GM21576 (cell line): Measurements from ENCODE around the gene HES7.

Experiments used
- ATAC-seq: cut with Tn5 transposase; IDR thresholded peaks from one replicate; pipeline ENCODE4 v1.9.1; 2021; ENCODE audit warnings: mild to moderate bottlenecking, moderate library complexity; ENCODE audit not compliant: unreplicated experiment

HES7 gene

DNA sequence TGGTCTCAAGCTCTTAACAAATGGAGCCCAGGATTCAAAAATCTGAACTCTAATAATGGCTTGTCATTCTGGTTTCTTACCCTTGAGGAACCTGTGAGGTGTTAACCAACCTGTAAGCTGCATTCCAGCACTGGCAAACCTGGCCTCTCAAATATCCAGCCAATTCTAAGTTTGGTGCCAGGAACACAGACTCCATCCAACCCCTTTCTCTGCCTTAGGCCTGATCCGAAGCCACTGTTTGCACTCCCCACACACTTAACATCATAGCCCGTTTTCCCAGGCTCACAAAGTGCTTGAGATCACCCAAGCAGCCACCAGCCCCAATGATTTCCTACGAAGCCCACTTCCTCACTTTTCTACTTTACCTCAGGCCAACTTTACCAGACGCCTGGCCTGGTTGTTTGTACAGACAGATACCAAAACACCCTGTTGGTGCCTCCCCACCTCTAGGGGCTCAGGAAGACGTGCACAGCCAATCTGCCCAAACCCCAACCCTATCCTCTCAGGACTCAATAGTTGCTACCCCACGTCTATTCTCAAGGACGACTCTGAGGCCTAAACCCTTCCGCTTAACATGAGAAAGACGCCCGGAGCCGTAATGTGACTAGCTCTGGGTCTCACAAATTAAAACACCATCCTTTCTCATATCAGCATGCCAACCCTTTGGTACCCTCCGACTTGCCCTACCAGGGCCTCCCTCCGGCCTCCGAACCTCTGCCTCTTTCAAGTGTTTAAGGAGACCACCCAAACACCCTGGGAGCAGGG, 31.5 kb upstream of the HES7 start:
- no peak for ATAC-seq

DNA sequence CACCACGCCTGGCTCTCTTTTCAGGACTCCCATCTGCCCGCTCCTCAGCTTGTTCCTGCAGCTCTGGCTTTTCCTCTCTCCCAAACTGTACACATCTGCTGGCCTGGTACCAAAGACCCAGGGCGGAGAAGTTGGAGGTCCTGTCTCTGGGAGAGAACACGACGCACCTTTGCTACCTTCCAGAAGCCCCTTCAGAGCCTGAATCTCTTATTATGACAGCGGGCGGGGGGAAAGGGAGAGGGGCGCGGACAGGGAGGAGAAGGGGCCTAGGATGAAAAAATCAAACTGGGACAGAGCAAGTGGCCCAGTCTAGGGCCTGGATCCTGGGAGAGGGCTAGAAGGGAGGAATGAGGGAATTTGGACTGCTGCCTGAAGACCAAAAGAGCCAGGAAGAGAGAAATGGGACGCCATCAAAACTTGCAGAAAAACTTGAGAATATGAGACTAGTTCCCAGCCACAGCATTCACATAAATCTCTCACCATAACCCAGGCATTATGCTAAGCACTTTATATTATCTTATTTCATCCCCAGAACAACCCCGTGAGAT, 30.8 kb upstream of the HES7 start:
- ATAC-seq, result no peak

DNA sequence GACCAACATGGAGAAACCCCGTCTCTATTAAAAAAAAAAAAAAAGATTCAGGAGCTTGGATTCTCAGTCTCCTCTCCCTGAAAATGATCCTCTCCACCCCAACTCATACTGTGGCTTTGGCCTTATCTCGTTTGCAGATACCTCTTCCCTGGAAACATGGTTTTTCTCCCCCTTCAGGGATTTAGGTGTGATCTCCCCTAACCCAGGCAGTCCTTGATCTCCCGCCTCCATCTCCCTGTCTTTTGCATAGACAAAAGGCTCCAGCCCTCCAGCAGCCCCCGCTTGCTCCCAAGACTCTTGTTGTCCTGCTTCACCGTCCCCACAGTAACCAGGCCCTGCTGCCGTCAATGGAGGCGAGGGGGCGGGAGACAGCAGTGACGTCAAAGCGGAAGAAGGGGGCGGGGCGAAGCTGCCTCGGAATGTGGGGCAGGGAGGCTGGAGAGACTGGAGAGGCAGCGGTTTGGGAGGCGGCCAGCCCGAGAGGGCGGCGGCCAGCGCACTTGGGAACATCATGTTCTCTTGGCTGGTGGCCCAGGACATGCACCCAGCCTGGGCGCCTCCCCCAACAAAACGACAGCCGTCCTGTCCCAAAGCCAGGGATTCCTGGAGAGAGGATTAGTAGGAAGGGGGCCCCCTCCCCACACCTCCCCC, 30.2 kb upstream of the HES7 start:
- ATAC-seq, result no peak

DNA sequence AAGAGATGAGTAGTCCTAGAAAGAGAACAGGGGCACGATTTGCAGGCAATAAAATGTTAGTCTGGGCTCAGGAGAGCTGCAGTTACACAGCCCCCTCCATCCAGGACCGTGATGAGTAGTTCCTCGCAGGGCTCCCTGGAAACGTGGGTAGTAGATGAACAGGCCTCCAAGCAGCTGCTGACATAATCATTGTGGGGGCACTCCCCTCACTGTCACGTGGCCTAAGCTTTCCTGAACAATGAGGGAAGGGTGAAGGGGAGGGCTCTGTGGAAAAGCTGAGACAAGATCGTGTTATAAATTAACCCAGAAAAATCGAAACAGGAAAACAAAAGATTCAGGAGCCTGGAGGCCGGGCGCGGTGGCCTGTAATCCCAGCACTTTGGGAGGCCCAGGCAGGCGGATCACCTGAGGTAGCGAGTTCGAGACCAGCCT, 29.6 kb upstream of the HES7 start:
- no peak for ATAC-seq

DNA sequence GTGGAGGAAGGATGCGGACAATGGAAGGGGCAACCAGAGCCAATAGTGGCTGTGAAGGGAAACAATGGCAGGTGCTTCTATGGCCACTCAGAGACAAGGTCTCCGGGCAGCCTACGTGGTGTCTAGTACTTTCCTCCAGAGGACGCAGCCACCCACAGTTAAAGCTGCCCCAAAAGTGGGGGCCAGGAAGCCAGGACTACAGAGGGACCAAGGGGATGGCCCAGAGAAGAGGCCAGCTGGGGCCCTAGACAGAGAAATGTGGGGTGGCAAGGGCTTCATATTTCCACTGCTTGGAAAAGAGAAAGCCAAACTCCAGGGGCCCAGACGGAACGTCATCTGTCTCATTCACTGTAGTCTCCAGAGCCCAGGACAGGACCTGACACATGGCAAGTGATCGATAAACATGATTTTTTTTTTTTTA, 29.1 kb upstream of the HES7 start:
- no peak for ATAC-seq

DNA sequence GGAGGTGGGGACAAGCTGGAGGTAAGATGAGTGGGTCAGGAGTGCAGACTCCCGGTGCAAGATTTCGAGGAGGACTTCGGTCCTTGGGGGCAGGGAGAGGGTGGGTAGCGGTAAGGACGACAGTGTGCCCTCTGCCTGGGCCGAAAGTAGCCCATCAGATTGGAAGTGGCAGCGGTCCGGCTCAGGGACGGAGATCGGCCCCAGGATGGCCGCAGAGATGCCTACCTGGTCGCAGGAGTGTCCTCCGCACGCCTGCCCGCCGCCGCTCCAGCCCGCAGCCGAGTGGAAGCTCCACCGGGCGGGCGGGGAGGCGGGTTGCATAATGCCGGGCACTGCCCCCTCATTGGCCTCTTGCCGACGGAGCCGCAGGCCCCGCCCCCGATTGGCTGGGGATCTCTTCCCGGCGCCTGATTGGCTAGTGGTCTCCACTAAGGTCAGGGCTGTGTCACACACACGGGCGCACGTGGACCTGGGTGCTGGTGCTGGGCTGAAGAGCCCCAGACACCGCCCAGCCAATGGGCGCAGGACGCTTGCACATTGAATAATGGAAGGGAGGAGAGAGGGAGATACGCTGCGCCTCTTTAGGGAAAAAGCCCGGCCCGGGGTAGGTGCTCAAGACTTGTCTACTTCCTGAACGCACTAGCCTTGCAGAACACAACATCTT, 28.3 kb upstream of the HES7 start, which contains the start of gene PER1:
PER1 (minus strand) TSS at position 293 of the 664 bp plus-strand sequence. CDS start 1,698 bp downstream, outside the sequence.
- ATAC-seq, result peak; percentile 22

DNA sequence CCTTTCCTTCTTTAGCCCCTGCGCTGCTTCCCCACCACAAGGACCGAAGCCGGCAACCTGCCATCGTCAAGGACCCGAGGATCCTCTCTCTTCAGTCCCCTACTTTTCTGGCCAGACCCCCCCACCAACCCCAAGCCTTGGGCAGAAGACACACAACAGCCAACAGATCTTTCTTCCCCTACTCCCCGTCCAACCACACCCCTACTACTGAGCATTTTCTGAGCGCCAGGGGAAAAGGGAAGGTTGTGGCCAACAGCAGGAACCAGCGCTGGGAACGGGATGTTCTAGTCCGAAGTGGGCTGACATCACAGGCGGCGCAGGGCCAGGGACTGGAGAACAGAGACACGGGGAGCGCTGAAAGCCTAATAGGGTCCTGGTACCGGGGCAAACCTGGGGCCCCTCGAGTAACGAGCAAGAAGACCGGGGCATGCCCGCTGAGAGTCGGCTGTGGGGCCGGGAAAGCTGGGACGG, 27.8 kb upstream of the HES7 start:
- ATAC-seq, result no peak

DNA sequence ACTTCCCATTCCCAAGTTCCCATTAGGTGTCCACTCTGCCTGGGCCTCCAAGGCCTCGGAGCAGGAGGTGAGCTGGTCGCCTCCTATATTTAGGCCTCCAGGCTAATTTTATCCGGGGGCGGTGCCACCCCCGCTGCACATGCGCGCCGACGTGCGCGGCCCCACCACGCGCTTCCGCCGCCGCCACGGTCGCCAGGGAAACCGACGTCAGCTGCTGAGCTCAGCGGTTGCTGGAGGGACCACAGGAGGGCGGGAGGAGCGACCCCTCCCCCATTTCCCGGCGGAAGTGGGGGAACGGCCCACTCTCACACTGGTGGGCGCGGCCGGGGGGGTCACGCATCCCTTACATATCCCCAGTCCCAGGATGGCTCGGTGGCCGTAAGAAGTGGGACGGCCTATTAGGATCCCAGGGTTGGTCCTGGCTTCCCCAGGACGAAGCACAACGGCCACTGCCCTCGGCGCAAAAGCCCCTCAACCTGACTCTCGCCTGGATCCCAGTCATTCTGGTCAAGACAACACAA, 27.3 kb upstream of the HES7 start:
- ATAC-seq, result peak; percentile 37

DNA sequence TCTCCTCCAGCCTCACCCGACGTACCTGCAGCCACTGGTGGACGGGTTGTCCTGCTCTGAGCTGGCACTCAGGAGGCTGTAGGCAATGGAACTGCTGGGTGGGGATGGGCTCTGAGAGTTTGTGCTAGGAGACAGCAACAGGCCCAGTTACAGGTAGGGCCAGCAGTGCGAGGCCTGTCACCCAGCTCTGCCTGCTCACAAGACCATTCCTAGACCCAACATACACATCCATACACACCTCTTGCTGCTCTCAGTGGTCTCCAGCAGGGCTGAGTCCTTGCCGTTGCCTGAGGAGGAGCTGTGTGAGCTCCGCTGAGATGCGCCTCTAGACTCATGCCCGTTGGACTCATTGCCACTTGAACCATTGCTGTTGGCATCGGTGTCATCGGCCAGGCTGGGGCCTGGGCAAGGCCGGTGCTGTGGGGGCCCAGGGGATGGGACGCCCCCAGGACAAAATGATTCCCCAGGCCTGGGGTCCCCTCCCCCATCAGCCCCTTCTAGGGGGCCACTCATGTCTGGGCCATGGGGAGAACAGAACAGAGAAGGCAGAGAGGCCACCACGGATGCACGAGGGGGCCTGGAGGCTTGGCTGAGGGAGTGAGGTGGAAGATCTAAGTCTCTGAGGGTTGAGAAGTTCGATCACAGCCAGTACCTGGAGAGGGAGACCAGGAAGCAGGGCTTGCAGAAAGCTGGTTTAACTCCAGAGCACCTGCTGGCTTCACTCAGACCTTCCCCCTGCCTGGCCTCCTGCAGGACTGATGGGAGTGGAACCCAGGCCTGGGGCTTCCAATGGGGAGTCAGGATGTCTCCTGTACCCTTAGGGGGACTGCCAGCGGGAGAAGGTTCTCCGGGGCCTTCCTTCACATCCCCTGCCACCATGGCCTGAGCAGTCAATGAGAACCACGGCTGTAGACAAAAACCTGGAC, 26.6 kb upstream of the HES7 start:
- ATAC-seq, result no peak

DNA sequence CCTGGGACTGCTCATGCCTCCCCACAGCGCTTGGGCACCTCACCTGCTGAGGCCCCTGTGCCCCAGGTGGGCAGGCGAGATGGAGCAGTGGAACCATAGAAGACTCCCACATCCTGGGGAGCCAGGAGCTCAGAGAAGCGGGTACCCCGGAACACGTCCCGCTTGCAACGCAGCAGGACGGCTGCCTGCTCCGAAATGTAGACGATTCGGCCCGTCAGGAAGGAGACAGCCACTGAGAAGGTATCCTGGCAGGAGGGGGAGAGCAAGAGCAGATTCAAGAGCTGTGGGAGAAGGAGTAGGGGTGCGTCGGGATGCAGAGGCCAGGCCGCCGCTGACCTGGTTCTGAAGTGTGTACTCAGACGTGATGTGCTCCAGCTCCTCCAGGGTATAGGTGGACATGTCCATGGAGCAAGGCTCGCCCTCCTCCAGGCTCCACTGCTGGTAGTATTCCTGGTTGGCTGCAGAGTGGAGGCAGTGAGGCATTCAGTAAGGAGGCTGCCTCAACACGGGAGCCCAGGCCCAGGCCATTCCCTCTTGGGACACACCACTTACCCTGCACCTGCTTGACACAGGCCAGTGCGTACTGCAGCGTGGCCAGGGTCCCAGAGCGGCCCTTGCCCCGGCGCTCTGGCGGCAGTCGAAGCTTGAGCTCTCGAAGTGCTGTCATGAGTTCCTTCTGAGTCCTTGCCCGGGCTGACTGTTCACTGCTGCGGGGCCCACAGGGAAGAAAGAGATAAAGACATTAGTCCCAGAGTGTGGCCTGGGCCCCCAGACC, 25.7 kb upstream of the HES7 start:
- ATAC-seq, result no peak

DNA sequence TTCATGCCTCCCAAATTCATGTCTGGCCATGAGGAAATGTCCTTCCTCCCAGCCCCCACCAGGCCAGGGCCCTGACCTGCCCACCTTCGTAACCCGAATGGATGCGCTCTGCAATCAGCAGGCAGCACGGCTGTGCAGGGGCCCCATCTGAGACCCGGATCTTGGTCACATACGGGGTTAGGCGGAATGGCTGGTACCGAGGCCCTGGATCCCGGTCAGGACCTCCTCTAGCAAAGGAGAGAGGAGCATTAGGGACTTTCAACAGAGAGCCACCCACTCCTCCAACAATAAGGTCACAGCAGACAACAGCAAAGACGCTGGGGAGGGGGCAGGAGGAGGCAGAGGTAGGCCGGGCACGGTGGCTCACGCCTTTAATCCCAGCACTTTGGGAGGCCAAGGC, 24.7 kb upstream of the HES7 start:
- ATAC-seq, result no peak

DNA sequence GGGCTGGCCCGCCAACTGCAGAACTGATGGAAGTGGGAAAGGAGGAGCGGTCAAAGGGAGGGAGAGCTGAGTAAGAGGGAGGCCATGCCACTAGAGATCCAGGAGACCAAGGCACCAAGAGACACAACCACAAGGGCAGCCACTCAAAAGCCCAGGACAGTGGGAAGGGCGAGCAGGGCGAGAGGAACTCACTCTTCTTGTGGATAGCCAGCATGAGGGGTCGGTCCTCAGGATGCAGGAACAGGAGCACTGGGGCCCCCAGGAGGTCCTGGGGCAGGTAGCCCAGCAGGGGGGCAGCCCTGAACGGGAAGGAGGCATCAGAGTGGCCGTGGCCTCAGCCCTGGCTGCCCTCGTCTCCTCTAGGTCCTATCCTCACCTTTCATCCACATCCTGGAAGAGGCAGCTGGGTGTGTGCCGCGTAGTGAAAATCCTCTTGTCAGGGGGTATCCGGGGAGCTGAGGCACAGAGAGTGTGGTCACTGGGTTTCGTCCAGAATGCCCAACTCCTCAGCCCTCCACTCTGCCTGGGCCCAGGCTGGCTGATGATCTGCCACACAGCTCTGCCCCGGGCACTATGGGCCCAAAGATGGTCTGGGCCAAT, 24.0 kb upstream of the HES7 start:
- ATAC-seq, result no peak

DNA sequence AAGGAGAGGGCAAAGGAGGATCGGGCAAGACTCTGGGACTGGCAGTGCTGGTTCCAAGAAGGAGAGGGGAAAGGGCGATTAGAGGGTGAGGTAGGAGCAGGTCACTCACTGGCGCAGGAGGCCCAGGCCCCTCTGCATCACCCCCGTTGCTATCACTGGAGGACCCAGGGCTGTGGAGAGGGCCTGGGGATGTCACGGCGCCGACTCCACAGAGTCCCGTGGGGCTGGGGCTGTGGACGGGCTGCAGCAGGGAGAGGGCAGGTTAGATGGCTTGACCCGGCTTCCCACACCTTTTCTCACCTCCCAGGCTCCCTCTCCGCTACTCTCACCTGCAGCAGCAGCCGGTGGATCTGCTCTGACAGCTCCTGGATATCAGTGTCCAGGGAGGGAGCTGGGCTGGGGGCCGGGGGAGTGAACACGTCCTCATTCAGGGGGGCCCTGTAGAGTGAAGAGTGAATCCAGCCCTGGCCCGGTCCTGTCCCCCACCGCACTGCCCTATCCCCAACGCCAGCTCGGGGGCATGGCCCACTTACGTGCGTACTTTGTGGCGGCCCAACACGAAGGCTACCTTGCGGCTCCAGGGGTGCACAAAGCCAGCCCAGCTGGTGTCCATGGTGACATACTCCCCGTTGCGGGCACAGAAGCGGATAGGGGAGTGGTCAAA, 23.4 kb upstream of the HES7 start:
- no peak for ATAC-seq

DNA sequence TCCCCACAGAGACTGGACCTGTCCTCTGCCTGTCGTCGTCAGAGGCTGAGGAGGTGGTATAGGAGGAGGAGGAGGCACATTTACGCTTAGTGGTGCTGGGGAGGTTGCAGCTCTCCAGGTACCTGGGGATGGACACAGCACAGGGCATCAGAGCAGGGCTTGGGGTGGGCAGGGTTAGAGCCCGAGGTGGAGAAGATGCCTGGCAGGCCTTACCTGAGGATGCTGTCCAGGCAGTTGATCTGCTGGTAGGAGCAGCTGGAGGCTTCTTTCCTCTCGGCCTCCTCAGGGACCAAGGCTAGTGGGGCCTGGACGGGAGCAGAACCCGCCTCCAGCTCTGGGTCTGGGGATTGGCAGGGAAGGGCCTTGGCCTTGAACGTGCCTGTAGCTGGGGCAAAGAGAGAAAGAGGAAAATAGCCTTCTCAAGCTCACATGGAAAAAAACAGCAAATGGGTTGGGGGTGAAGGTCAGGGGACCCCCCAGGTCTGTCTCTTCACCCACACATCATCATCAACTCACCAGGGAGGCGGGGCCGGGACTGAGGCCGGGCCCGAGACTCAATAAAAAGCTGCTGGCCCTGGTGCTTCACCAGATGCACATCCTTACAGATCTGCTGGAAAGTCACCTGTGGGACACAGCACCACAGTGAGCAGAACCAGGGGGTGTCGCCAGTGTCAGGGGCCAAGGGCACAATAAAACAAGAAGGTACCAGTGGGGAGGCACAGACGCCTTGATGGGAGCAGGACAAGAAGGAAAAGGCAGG, 22.7 kb upstream of the HES7 start:
- ATAC-seq, result no peak

DNA sequence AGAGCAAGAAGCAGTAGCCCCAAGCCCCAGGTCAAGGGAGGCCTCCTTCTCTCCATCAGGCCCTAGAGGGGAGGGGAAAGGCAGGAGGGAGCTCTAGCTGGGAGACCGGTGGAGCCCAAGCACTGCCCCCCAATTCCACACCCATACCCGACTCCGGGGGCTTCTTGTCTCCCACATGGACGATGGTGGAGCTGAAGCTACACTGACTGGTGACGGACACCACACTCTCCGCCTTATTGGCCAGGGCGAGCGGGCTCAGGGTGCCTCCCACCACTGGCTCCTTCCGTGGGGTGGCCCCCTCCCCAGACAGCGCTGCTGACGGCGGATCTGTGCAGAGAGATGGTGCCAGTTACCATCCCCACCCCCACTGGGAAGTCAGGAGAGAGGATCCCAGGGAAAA, 21.9 kb upstream of the HES7 start:
- no peak for ATAC-seq

DNA sequence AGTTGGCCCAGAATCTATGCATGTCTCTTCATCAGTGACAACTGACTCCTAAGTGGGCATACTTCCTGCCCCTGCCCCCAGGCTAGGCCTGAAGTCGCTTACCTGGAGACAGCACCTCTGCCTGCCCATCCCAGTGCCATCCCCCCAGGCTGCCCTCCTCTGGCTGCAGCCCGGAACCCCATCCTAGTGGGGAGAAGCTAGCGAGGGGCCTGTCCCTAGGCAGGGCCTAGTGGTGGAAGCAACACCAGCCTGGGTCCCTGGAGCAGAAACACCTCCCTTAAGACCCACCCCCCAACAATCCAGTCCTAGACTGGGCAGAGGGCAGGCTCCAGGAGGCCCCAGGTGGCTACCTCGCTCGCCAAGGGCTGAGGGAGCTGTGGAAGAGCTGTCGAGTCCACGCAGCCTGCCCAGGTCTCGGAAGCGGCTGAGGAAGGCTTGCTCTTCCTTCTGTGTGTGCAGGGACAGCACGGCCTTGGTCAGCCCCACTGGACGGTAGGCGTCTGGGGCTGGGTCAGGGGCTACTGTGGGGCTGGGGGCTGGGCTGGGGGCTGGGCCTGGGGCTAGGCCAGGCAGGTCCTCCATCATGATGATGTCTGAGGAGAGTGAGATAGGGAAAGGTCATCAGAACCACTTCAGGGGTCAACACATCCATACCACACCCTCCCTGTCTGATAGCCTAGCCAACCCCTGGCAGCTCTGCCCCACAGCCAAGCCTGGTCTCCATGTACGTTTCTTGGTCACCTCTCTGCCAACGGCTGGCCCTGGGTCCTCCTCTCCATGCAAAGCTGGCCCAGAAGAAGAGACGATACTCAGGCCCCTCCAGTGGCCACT, 20.7 kb upstream of the HES7 start:
- no peak for ATAC-seq
